ENCODE data around the gene YARS1. TPM values are rescaled to one million over a fixed set of nuclear protein-coding genes. Genes with fewer than 3 reads are reported as not detected.
"Not testable (repeated sequence)": the region's sequence is repeated elsewhere in the genome, so short reads cannot be mapped to it uniquely, and the experiment has no call there.

Gene YARS1
- total RNA-seq, 4 donors from 2014 or later: 24.8 to 40.0 (median 30.2) TPM

DNA sequence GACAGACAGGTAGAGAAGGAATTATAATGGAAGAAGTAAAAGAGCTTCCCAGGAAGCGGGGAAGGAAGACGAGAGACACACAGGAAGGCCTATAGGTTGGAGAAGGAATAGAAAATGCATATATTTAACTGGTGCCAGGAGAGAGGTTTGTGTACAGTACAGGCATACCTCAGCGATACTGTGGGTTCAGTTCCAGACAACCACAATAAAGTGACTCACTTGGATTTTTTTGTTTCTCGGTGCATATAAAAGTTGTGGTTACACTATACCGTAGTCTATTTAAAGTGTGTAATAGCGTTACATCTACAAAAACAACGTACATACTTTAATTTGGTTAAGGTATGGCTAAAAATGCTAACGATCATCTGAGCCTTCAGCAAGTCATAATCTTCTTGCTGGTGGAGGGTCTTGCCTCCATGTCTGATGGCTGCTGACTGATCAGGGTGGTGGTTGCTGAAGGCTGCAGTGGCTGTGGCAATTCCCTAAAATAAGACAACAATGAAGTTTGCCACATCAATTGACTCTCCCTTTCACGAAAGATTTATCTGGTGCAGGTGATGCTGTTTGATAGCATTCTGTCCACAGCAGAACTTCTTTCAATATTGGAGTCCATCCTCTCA is 16.0 kb downstream of the YARS1 start:
- intact Hi-C loops (cut with DNase I; ENCODE audit: low total_unique reads): no loop called here
- H3K4me3 ChIP-seq (ENCODE audit: low read depth, poor library complexity, severe bottlenecking): no peak overlapping the region
- DNase-seq (ENCODE audit: low spot score in 2 of 2): no peak
- TF ChIP-seq, protein P1, sequence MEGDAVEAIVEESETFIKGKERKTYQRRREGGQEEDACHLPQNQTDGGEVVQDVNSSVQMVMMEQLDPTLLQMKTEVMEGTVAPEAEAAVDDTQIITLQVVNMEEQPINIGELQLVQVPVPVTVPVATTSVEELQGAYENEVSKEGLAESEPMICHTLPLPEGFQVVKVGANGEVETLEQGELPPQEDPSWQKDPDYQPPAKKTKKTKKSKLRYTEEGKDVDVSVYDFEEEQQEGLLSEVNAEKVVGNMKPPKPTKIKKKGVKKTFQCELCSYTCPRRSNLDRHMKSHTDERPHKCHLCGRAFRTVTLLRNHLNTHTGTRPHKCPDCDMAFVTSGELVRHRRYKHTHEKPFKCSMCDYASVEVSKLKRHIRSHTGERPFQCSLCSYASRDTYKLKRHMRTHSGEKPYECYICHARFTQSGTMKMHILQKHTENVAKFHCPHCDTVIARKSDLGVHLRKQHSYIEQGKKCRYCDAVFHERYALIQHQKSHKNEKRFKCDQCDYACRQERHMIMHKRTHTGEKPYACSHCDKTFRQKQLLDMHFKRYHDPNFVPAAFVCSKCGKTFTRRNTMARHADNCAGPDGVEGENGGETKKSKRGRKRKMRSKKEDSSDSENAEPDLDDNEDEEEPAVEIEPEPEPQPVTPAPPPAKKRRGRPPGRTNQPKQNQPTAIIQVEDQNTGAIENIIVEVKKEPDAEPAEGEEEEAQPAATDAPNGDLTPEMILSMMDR (IDR thresholded peaks at IDR 0.05): no peak
- TF ChIP-seq POLR2A (IDR thresholded peaks at IDR 0.05): no peak
- WGBS, 2 donors: 86% methylated on average over 9 of the region's 9 CpGs

DNA sequence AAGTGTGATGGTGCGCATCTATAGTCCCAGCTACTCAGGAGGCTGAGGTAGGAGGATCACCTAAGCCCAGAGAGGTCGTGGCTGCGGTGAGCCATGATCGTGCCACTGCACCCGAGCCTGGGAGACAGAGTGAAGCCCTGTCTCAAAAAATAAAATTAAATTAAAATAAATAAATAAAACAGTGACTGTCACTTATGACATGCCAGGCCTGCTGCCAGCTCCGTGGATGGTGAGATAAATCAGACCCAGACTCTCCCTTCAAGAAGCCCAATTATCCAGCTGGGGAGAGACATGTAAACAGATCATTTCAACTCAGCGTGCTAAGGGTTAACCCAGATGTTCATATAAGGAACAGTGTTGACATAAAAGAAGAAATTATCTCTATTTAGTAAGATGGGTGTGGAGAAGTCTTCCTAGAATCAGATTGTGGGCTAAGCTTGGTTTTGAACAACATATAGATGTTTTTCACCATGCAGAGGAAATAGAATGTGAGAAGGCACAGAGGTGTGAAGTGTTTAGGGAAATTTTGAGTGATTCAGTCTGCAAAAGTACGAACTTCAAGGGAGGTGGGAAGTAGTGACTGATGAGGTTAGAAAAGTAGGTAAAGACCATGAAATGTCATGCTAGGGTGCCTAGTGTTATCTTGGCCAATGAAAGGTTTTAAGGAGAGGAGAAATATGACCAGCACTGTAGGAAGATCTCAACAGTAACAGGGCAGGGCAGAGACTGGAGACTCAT is 18.3 kb downstream of the YARS1 start:
- intact Hi-C loops (cut with DNase I; ENCODE audit: low total_unique reads): no loop called here
- DNase-seq (ENCODE audit: low spot score in 2 of 2): no peak
- no peak overlapping the region for H3K4me3 ChIP-seq (ENCODE audit: low read depth, poor library complexity, severe bottlenecking)
- TF ChIP-seq, protein P1 (IDR thresholded peaks at IDR 0.05): no peak
- TF ChIP-seq POLR2A (IDR thresholded peaks at IDR 0.05): no peak
- 85 to 89% methylated on average over 8 of the region's 8 CpGs for WGBS, 2 donors

DNA sequence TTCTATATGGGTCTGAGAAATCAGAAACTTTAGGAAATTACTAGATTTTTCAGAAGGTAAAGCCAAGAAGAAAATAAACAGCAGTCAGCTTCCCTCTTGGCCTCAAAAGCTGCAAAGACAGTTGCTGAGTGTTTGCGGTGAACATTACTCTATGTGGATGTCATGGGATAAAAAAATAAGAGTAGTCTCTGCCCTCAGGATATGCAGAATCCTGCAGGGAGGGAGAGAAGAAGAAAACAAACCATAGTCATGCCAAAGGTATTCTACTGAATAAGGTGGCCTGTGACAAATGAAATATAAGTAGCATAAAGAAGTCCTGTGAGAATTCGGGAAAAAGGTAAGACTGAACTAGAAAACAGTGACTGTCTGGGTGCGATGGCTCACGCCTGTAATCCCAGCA is 19.0 kb downstream of the YARS1 start:
- no peak for TF ChIP-seq POLR2A (IDR thresholded peaks at IDR 0.05)
- TF ChIP-seq, protein P1 (IDR thresholded peaks at IDR 0.05): no peak
- WGBS, 2 donors: 94 to 95% methylated on average over 4 of the region's 4 CpGs
- no peak for DNase-seq (ENCODE audit: low spot score in 2 of 2)
- intact Hi-C loops (cut with DNase I; ENCODE audit: low total_unique reads): no loop called here
- H3K4me3 ChIP-seq (ENCODE audit: low read depth, poor library complexity, severe bottlenecking): no peak overlapping the region

DNA sequence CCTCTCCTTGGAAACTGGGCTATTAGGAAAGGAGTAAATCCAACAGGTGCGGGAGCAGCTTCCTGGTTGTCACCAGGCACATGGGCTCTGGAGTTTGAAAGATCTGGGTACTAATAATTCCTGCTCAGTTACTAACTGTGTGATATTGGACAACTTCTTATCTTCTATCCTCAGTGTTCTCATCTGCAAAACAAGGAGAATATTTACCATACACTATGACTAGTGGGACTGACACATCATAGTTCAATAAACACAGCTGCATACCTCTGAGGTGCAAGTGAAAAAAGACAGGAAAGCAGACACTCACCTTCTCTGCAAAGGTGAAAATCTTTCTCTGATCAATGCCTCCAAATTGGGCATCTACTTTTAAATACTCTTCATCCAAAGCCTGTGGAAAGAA is 19.7 kb downstream of the YARS1 start:
- intact Hi-C loops (cut with DNase I; ENCODE audit: low total_unique reads): no loop called here
- TF ChIP-seq, protein P1 (IDR thresholded peaks at IDR 0.05): no peak
- TF ChIP-seq POLR2A (IDR thresholded peaks at IDR 0.05): no peak
- DNase-seq (ENCODE audit: low spot score in 2 of 2): no peak
- WGBS, 2 donors: 86 to 100% methylated on average over 1 of the region's 1 CpG
- no peak overlapping the region for H3K4me3 ChIP-seq (ENCODE audit: low read depth, poor library complexity, severe bottlenecking)

DNA sequence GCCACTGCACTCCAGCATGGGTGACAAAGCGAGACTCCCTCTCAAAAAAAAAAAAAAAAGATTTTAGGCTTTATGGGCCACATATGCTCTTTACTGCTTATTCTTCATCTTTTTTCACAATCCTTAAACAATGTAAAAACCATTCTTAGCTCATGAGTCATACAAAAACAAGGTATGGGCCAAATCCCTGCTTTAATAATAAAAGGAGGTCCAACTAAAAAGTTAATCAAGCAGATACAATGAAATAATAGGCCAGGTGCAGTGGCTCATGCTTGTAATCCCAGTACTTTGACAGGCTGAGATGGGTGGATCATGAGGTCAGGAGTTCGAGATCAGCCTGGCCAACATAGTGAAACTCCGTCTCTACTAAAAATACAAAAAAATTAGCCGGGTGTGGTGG is 21.4 kb downstream of the YARS1 start:
- intact Hi-C loops (cut with DNase I; ENCODE audit: low total_unique reads); H3K4me3 ChIP-seq (ENCODE audit: low read depth, poor library complexity, severe bottlenecking); DNase-seq (ENCODE audit: low spot score in 2 of 2): not testable (repeated sequence)
- WGBS, 2 donors: 91 to 92% methylated on average over 4 of the region's 4 CpGs

DNA sequence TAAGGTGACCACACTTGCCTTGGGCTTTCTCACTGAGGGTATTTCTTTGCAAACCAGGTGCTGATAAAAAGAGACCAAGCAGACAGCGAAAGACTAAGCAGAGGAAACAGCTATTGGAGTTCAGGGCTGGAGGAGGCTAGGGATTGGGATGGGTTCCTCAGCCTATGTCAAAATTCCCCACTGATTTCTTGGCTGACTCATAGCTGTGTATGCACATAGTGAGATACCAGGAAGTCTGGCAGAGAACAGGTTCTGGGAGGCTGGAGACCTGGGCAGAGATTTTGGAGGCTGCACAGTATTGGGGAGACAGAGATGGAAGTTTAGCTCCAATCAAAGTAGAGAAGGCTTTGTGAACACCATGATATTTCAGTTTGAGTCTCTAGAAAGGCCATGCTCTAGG is 25.3 kb downstream of the YARS1 start:
- TF ChIP-seq, protein P1 (IDR thresholded peaks at IDR 0.05): no peak
- no peak overlapping the region for H3K4me3 ChIP-seq (ENCODE audit: low read depth, poor library complexity, severe bottlenecking)
- 90 to 95% methylated on average over 1 of the region's 1 CpG for WGBS, 2 donors
- no peak for DNase-seq (ENCODE audit: low spot score in 2 of 2)
- intact Hi-C loops (cut with DNase I; ENCODE audit: low total_unique reads): no loop called here

DNA sequence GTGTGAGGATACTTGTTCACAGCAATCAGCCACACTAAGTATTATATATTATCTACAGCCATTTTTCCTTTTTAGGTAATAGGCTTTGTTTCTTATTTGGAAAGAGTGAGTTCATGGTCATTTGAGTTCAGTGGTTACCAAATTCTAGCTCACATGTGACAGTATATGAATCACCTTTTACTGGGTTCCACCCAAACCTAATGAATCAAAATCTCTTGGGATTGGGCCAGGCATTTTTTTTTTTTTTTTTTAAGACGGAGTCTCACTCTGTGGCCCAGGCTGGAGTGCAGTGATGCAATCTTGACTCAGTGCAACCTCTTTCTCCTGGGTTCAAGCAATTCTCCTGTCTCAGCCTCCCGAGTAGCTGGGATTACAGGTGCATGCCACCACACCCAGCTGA is 27.8 kb downstream of the YARS1 start:
- intact Hi-C loops (cut with DNase I; ENCODE audit: low total_unique reads); DNase-seq (ENCODE audit: low spot score in 2 of 2); H3K4me3 ChIP-seq (ENCODE audit: low read depth, poor library complexity, severe bottlenecking): not testable (repeated sequence)
- WGBS, 2 donors: 45 to 51% methylated on average over 2 of the region's 2 CpGs

Data from lower leg skin (tissue), 4 donors.